Prostate gland (tissue), 2 donors: ENCODE measurements around the gene SNRNP70.

Experiments
- POLR2A ChIP-seq: fragments of 450-650 bp; IDR thresholded peaks from one replicate; pipeline ENCODE4 v1.6.1; 2016; ENCODE audit warnings: antibody characterized with exemption, mild to moderate bottlenecking
- POLR2AphosphoS5 ChIP-seq: sonication (generic); formaldehyde crosslinking; IDR thresholded peaks from one replicate; pipeline ENCODE4 v1.6.1; 2017; ENCODE audit warnings: antibody characterized with exemption
- TF ChIP-seq, protein P1 (sequence below), 4 experiments: fragments of 200-600 bp in 2 of 4; fragments of 450-650 bp in 2 of 4; sonication (generic) in 2 of 4; IDR thresholded peaks; 1 replicate in 3 of 4; 2 replicates in 1 of 4; pipeline ENCODE4 v1.5.1; 2016 to 2019; ENCODE audit warnings: antibody characterized with exemption in 4 of 4, mild to moderate bottlenecking in 2 of 4, moderate library complexity in 2 of 4

DNA sequence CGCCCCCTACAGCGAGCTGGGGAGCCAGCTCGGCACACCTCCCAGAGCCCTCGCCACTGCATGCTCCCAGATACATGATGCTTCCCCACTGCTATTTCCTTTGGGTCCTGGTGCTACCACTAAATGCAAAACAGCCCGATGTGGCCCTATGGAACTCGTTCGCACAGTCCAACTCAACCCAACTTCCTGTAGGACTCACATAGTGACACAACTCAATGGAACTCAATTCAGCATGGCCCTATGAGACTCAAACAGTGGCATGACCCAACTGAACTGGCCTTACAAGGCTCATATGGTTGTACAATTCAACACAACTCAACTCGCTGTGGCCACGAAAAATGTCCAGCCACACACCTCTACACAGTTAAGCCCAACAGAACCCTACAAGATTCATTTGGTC, 16.2 kb upstream of the SNRNP70 start:
- TF ChIP-seq, protein P1, sequence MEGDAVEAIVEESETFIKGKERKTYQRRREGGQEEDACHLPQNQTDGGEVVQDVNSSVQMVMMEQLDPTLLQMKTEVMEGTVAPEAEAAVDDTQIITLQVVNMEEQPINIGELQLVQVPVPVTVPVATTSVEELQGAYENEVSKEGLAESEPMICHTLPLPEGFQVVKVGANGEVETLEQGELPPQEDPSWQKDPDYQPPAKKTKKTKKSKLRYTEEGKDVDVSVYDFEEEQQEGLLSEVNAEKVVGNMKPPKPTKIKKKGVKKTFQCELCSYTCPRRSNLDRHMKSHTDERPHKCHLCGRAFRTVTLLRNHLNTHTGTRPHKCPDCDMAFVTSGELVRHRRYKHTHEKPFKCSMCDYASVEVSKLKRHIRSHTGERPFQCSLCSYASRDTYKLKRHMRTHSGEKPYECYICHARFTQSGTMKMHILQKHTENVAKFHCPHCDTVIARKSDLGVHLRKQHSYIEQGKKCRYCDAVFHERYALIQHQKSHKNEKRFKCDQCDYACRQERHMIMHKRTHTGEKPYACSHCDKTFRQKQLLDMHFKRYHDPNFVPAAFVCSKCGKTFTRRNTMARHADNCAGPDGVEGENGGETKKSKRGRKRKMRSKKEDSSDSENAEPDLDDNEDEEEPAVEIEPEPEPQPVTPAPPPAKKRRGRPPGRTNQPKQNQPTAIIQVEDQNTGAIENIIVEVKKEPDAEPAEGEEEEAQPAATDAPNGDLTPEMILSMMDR (IDR thresholded peaks at IDR 0.05), result no peak
- TF ChIP-seq POLR2A (no peak), POLR2AphosphoS5 (no peak)
